HG03439 (cell line): ENCODE measurements around the gene IPPK.

Experiments used
- ATAC-seq: cut with Tn5 transposase; IDR thresholded peaks from one replicate; pipeline ENCODE4 v1.9.1; 2021; ENCODE audit warnings: mild to moderate bottlenecking, moderate library complexity; ENCODE audit not compliant: unreplicated experiment

IPPK gene

DNA sequence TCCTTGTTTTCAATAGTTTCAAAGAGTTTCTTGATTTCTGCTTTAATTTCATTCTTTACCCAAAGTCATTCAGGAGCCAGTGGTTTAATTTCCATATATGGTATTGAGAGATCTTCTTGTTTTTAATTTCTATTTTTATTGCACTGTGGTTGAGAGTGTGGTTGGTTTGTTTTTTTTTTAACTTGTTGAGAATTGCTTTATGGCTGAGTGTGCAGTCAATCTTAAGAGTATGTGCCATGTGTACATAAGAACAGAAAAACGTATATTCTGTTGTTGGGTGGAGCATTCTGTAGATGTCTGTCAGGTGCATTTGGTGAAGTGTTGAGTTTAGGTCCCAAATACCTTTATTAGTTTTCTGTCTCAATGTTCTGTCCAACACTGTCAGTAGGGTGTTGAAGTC, 26.7 kb upstream of the IPPK start:
- no peak for ATAC-seq

GRCh38 chr9:92686954-92687353, 17.0 kb upstream of the IPPK start:
- no peak for ATAC-seq

GRCh38 chr9:92685022-92685421, 15.1 kb upstream of the IPPK start:
- ATAC-seq = no peak

DNA sequence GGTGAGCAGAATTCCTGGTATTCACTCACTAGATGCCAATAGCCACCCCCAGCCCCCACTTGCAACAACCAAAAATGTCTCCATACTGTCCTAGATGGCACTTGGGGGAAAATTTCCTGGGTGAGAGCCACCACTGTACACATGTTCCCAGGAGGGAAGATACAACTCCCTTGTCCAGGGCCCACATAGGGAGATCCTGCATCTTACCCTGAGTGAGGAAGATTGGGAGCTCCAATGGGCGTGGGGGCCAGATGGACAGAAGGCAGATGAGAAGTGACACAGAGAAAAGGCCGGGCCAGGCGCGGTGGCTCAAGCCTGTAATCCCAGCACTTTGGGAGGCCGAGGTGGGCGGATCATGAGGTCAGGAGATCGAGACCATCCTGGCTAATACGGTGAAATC, 12.3 kb upstream of the IPPK start:
- ATAC-seq = no peak

- ATAC-seq = no peak
These were observed 10.5 kb upstream of the IPPK start for GRCh38 chr9:92680166-92681119.

- ATAC-seq = no peak
These were observed 9.7 kb upstream of the IPPK start for GRCh38 chr9:92679413-92680165.

- no peak for ATAC-seq
These were observed 1.4 kb upstream of the IPPK start for GRCh38 chr9:92671323-92671722.

GRCh38 chr9:92669527-92669889, 423 bp downstream of the IPPK start:
- peak; percentile 10 for ATAC-seq

DNA sequence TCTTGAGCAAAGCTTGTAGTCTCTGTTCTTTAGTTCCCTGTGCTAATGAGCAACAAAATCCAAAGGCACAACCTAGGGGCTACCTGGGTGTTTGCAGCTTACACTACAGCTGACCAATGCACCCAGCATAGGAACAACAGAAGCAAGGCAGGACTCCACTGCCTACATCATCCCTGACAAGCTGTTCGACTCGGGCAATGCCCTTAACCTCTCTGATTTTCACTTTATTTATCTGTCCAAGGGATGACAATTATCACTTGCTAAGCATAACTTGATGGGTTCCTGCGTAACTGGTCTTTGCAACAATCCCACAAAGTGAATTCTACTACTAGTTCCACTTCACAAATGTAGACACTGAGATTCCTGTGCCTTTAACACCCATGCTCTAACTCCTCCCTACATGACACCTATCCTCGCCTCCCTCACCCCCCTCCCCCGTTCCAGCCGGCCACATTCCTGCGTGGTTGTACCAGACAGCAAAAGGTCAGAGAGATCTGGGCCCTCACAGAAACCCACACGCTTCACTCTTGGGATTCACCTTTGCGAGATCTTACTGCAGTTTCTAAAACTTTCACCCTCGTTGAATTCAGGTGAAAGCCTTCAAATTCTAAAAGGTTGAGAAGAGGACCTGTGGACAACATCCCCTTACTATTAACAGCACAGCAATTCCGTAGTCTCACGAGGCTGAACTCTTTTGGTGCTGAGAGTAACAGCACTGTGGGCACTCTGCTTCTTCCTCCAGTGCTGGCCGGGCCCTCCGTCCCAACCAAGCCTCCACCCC, 995 bp downstream of the IPPK start:
- ATAC-seq = no peak

DNA sequence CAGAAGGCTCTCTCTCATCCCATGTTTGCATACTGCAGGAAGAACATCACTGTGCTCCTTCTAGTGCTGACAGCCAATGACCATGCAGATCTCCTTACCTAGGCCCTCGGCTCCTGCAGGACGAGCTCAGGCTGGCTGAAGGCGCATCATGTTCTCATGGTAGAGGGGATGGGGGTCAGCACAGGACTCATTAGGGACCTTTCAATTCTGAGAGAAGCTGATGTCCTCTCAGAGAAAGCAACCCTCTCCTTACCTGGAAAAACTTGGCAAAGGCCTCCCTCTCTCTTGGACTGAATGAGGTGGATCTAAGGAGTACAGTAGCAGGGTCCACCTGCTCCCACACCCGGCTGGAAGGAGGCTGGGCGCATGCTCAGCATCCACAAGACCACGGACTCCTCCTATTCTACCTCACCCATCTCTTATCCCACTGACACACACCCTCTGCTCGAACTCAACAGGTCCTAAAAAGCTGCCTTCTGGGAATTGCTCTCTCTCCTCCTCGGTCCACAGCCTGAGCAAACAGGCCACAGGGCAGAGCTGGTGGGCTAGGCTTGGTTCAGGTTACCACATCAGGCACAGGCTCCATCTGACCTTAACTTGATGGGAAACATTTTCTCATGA, 2.9 kb downstream of the IPPK start:
- ATAC-seq = no peak

GRCh38 chr9:92666236-92666635, 3.7 kb downstream of the IPPK start:
- ATAC-seq = no peak

DNA sequence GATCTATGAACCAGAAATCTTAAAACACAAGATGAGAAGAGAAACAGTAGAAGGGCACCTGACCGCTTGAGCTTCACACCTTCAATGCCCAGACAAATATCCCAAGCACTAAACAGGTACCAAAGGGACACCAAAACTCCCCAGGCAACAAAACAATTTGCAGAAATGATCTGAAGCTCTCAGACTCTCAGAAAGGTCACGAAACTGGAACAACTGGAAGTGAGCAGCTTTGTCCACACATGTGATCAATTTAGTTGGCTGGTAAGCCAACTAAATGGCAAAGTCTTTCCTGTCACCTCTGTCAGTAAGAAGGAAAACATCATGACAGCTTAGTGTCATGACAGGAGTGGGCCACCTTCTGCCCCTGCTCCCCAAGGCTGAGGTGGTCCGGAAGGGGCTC, 4.1 kb downstream of the IPPK start:
- ATAC-seq = no peak

GRCh38 chr9:92664394-92665152, 5.4 kb downstream of the IPPK start:
- ATAC-seq = peak; percentile 37

DNA sequence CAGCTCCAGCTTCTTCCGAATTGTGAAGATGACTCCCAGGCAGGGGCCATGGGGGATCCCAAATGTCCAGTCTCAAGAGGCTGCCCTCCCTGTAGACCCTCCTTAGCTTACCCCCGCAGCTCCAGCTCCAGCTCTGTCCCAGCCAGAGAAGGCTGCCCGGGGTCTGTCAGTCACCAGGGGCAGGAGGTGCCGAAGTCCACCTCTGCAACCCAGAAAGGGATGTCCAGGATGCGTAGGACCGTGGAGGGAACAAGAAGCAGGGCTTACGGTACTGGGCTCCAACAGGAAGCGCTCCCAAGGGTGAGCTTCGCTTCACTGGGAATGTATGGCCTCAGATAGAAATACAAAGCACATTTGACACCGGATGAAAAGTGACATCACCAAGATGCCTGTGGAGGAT, 6.0 kb downstream of the IPPK start:
- no peak for ATAC-seq

DNA sequence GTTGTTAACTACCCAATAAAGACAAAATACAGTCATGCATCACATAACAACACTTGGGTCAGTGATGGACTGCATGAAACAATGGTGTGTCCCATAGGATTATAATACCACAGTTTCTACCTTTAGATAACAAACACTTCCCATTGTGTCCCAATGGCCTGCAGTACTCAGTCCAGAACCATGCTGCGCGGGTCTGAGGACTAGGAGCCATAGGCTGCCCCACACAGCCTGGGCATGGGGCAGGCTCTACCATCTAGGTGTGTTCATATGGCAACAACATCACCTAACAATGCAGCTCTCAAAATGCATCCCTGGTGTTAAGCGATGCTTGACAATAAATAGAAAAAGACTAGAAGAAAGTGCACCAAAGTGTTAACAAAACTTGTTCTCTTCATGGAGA, 6.8 kb downstream of the IPPK start:
- ATAC-seq = no peak

- no peak for ATAC-seq
These were observed 8.2 kb downstream of the IPPK start for GRCh38 chr9:92661743-92662142.

- no peak for ATAC-seq
These were observed 8.8 kb downstream of the IPPK start for GRCh38 chr9:92661127-92661526.

DNA sequence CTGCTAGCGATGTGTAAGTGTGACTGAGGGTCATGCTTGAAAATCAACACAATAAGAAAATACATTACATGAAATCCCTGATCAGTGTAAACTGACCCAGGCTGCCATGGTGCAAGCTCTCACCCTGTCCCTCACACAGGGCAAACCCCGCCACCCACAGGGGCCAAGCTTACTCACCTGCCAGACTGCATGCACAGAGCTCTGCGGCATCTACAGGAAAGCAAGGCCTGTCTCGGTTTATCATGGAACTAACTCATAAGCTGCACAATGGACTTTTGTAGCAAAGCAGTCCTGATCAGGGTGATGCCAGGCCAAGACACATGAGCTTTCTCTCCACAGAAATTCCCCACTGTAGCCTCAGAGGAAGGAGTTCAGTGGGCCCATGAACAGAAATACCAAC, 9.7 kb downstream of the IPPK start:
- ATAC-seq = no peak

DNA sequence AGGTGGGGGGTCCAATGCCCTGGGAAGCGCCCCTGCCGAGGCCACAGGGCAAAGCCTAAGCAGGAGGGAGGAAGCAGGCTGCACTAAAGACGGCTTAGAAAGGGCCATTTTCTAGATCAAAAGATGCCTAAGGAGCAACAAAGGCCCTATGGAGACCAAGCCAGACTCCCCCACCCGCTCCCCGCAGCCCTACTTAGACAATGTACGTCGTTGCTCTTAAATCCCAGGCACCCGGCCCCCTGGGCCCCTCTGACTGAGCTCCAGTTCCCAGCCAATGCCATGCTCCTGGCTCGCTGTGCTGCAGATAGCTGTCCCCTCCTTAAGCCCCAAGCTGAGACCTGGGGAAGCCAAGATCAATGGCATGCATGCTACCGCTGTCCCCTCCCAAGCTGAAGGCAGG, 10.3 kb downstream of the IPPK start:
- no peak for ATAC-seq

- no peak for ATAC-seq
These were observed 11.3 kb downstream of the IPPK start for GRCh38 chr9:92658611-92659010.
